Stimulated activated CD8-positive, alpha-beta memory T cell treated with anti-CD3 and anti-CD28 coated beads, Interleukin-12 subunit alpha, Interleukin-12 subunit beta, amount 100 ng/mL, for 24 hours (primary cell): Measurements from ENCODE around the gene DUSP7.

ENCODE experiments used
- DNase-seq: peaks from one replicate; pipeline ENCODE4 v3.0.0-alpha.2; 2020; ENCODE audit errors: extremely low read depth

The DUSP7 gene

GRCh38 chr3:52029535-52029934, 26.8 kb downstream of the DUSP7 start:
- no peak for DNase-seq

GRCh38 chr3:52029053-52029452, 27.3 kb downstream of the DUSP7 start:
- DNase-seq = no peak

GRCh38 chr3:52028572-52028971, 27.8 kb downstream of the DUSP7 start:
- no peak for DNase-seq

GRCh38 chr3:52026041-52026440, 30.3 kb downstream of the DUSP7 start:
- DNase-seq = no peak

- no peak for DNase-seq
Measured at GRCh38 chr3:52025453-52025852, 30.9 kb downstream of the DUSP7 start.

- no peak for DNase-seq
Measured at GRCh38 chr3:52024765-52025452, 31.5 kb downstream of the DUSP7 start.

GRCh38 chr3:52023860-52024764, 32.3 kb downstream of the DUSP7 start:
- no peak for DNase-seq

- no peak for DNase-seq
Measured at GRCh38 chr3:52023101-52023770, 33.1 kb downstream of the DUSP7 start.

GRCh38 chr3:52022323-52023100, 33.9 kb downstream of the DUSP7 start:
- no peak for DNase-seq

GRCh38 chr3:52021489-52022268, 34.7 kb downstream of the DUSP7 start:
- DNase-seq = no peak

GRCh38 chr3:52020796-52021195, 35.6 kb downstream of the DUSP7 start:
- DNase-seq = no peak

GRCh38 chr3:52019352-52020080, 36.9 kb downstream of the DUSP7 start:
- no peak for DNase-seq

- DNase-seq = no peak
Measured at GRCh38 chr3:52018319-52019000, 37.9 kb downstream of the DUSP7 start.

GRCh38 chr3:52017586-52017985, 38.8 kb downstream of the DUSP7 start:
- DNase-seq = no peak

GRCh38 chr3:52015438-52016228, 40.7 kb downstream of the DUSP7 start:
- no peak for DNase-seq

GRCh38 chr3:52014613-52015012, 41.8 kb downstream of the DUSP7 start:
- DNase-seq = no peak

GRCh38 chr3:52013802-52014598, 42.4 kb downstream of the DUSP7 start:
- no peak for DNase-seq

GRCh38 chr3:52012699-52013098, 43.7 kb downstream of the DUSP7 start:
- DNase-seq = no peak
